ENCODE results near the gene TAS2R46.
"Not testable (repeated sequence)": the region's sequence is repeated elsewhere in the genome, so short reads cannot be mapped to it uniquely, and the experiment has no call there.

Gene TAS2R46

DNA sequence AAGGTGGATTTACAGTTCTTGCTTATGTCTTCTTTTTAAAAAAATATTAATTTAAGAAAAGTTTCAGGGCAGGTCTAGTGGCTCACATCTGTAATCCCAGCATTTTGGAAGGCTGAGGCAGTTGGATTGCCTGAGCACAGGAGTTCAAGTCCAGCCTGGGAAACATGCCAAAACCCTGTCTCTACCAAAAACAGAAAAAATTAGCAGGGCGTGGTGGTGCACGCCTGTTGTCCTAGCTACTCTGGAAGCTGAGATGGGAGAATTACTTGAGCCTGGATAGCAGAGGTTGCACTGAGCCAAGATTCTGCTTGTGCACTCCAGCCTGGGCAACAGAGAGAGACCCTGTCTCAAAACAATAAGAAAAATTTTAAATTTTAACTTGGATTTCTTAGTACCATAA lies 5.4 kb upstream of the TAS2R46 start:
- Mint-ChIP-seq H3K9me3 (ENCODE audit: low read depth) (peaks cover 4% of the 10 kb centered on the region), H3K27ac (no peak overlapping the region), H3K36me3 (peaks cover 32% of the 10 kb centered on the region), H3K27me3 (no peaks in the 10 kb centered on the region), H3K4me1 (ENCODE audit: low read depth) (peaks cover 10% of the 10 kb centered on the region), H3K4me3 (no peak overlapping the region)

DNA sequence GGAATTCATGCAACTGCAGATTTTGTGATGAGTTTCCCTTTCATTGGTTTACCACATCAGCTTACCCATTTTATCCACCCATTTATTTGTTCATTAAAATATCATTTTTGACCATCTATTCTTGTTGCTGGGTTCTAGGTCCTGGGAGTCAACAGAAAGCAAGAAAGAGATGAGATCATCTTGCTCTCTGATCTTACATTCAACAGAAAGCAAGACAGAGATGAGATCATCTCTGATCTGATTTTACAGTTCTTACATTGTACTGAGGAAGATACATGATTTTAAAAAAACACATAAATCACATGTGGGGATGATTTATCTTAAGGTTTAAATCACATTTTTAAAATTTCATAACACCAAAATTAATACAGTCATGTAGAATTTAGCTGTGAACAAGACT lies 2.3 kb downstream of the TAS2R46 start:
- no peaks in the 10 kb centered on the region for H3K9me3 Mint-ChIP-seq (ENCODE audit: low read depth)
- H3K27me3 Mint-ChIP-seq = no peaks in the 10 kb centered on the region
- H3K4me1 Mint-ChIP-seq (ENCODE audit: low read depth) = peaks cover 28% of the 10 kb centered on the region
- no peak overlapping the region for H3K27ac Mint-ChIP-seq
- peaks cover 16% of the 10 kb centered on the region for H3K36me3 Mint-ChIP-seq
- H3K4me3 Mint-ChIP-seq = no peak overlapping the region

GRCh38 chr12:11059041-11059440 lies 3.1 kb downstream of the TAS2R46 start:
- H3K4me1 Mint-ChIP-seq (ENCODE audit: low read depth) = peaks cover 26% of the 10 kb centered on the region
- H3K36me3 Mint-ChIP-seq = peaks cover 13% of the 10 kb centered on the region
- H3K27ac Mint-ChIP-seq = no peak overlapping the region
- H3K4me3 Mint-ChIP-seq = no peak overlapping the region
- no peaks in the 10 kb centered on the region for H3K27me3 Mint-ChIP-seq
- no peaks in the 10 kb centered on the region for H3K9me3 Mint-ChIP-seq (ENCODE audit: low read depth)

GRCh38 chr12:11055306-11055705 lies 6.8 kb downstream of the TAS2R46 start:
- Mint-ChIP-seq H3K4me1 (ENCODE audit: low read depth) (peaks cover 6% of the 10 kb centered on the region), H3K9me3 (ENCODE audit: low read depth) (peaks cover 11% of the 10 kb centered on the region), H3K27me3 (no peaks in the 10 kb centered on the region), H3K27ac (no peak overlapping the region), H3K4me3 (no peak overlapping the region), H3K36me3 (peaks cover 27% of the 10 kb centered on the region)

- H3K27me3 Mint-ChIP-seq; H3K27ac Mint-ChIP-seq; H3K4me1 Mint-ChIP-seq (ENCODE audit: low read depth); H3K4me3 Mint-ChIP-seq: not testable (repeated sequence)
- H3K9me3 Mint-ChIP-seq (ENCODE audit: low read depth) = peaks cover 16% of the 10 kb centered on the region
- H3K36me3 Mint-ChIP-seq = peaks cover 41% of the 10 kb centered on the region
These were observed 12.1 kb downstream of the TAS2R46 start for GRCh38 chr12:11049806-11050531.

- H3K9me3 Mint-ChIP-seq (ENCODE audit: low read depth); H3K4me3 Mint-ChIP-seq; H3K27ac Mint-ChIP-seq; H3K27me3 Mint-ChIP-seq: not testable (repeated sequence)
- Mint-ChIP-seq H3K4me1 (ENCODE audit: low read depth) (peaks cover 20% of the 10 kb centered on the region), H3K36me3 (peaks cover 54% of the 10 kb centered on the region)
These were observed 20.7 kb downstream of the TAS2R46 start for GRCh38 chr12:11041366-11041765.

GRCh38 chr12:11040162-11040561 lies 21.9 kb downstream of the TAS2R46 start:
- peaks cover 52% of the 10 kb centered on the region for H3K36me3 Mint-ChIP-seq
- H3K4me3 Mint-ChIP-seq = no peak overlapping the region
- H3K27me3 Mint-ChIP-seq = no peaks in the 10 kb centered on the region
- peaks cover 20% of the 10 kb centered on the region for H3K4me1 Mint-ChIP-seq (ENCODE audit: low read depth)
- H3K27ac Mint-ChIP-seq = no peak overlapping the region
- peaks cover 4% of the 10 kb centered on the region for H3K9me3 Mint-ChIP-seq (ENCODE audit: low read depth)

GRCh38 chr12:11039171-11039570 lies 22.9 kb downstream of the TAS2R46 start:
- Mint-ChIP-seq H3K9me3 (ENCODE audit: low read depth) (peaks cover 4% of the 10 kb centered on the region), H3K36me3 (peaks cover 45% of the 10 kb centered on the region), H3K27me3 (no peaks in the 10 kb centered on the region), H3K4me1 (ENCODE audit: low read depth) (peaks cover 16% of the 10 kb centered on the region), H3K4me3 (no peak overlapping the region), H3K27ac (no peak overlapping the region)

DNA sequence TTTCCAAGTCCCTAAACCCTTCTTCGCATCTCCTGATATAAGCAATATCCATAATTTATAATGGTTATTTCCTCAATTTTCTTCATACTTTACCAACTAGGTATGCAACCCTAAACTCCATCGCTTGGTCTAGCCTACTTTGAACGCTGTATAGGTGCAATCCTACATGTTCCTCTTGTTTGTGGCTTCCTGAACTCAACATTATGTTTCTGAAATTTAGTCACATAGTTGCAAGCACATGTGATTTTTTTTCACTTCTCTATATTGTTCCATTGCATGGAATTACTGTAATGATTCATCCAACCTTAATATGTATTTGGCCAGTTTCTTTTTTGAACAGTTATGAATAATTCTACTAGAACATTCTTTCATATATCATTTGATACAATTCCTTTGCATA lies 28.1 kb downstream of the TAS2R46 start:
- H3K4me1 Mint-ChIP-seq (ENCODE audit: low read depth) = not testable (repeated sequence)

GRCh38 chr12:11031307-11031706 lies 30.8 kb downstream of the TAS2R46 start, which contains the start of gene TAS2R31:
TAS2R31 (minus strand) TSS chr12:11031407; CDS start chr12:11031335, 72 bp downstream.
- no peak within 1 kb of the TSS for H3K27ac Mint-ChIP-seq
- no peak within 1 kb of the TSS for H3K4me3 Mint-ChIP-seq
- no peaks in the 10 kb centered on the region for H3K27me3 Mint-ChIP-seq
- H3K9me3 Mint-ChIP-seq (ENCODE audit: low read depth) = no peaks in the 10 kb centered on the region
- H3K4me1 Mint-ChIP-seq (ENCODE audit: low read depth) = peaks cover 1% of the 10 kb centered on the region
- peaks cover 34% of the 10 kb centered on the region for H3K36me3 Mint-ChIP-seq

More for the DNA sequence above, 28.1 kb downstream of the TAS2R46 start:
- H3K4me3 Mint-ChIP-seq; H3K27ac Mint-ChIP-seq; H3K27me3 Mint-ChIP-seq; H3K9me3 Mint-ChIP-seq (ENCODE audit: low read depth): not testable (repeated sequence)
- H3K36me3 Mint-ChIP-seq = peaks cover 28% of the 10 kb centered on the region

DNA sequence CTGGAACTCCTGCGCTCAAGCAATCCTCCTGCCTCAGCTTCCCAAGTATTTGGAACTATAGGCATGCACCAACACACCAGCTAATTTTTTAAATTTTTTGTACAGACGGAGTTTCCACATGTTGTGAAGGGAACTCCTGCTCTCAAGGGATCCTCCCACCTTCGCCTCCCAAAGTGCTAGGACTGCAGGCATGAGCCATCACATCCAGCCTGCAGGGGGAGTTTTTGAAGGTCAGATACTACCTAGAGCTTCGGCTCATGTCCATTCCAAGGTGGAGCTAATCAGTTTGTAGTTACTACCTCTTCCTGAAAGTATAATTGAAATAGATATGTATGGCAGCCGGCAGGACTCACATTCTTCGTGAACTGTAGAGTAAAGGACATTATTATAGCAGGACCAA lies 36.0 kb downstream of the TAS2R46 start:
- peaks cover 39% of the 10 kb centered on the region for H3K36me3 Mint-ChIP-seq
- H3K9me3 Mint-ChIP-seq (ENCODE audit: low read depth) = peaks cover 6% of the 10 kb centered on the region
- peaks cover 10% of the 10 kb centered on the region for H3K4me1 Mint-ChIP-seq (ENCODE audit: low read depth)
- no peaks in the 10 kb centered on the region for H3K27me3 Mint-ChIP-seq
- H3K4me3 Mint-ChIP-seq = no peak overlapping the region
- H3K27ac Mint-ChIP-seq = no peak overlapping the region

DNA sequence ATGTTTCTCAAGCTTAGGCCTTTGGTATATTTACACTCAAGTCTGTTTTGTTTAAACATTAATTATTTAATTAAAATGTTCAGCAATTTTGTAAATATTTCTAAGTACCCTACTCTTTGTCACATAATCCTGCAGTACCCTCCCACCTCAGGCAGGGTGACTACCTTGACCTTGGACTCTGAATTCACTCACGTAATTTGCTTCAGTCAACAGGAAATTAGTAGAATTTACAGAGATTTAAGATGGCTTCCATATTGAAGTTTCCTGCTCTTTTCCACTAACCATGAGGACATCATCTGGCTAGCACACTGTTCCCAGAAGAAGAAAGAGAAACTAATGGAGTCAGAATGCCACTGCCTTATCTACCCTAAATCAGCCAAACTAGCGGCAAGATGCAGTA lies 38.7 kb downstream of the TAS2R46 start:
- H3K27ac Mint-ChIP-seq = no peak overlapping the region
- H3K36me3 Mint-ChIP-seq = peaks cover 36% of the 10 kb centered on the region
- H3K4me1 Mint-ChIP-seq (ENCODE audit: low read depth) = peaks cover 10% of the 10 kb centered on the region
- no peaks in the 10 kb centered on the region for H3K27me3 Mint-ChIP-seq
- H3K4me3 Mint-ChIP-seq = no peak overlapping the region
- peaks cover 6% of the 10 kb centered on the region for H3K9me3 Mint-ChIP-seq (ENCODE audit: low read depth)

DNA sequence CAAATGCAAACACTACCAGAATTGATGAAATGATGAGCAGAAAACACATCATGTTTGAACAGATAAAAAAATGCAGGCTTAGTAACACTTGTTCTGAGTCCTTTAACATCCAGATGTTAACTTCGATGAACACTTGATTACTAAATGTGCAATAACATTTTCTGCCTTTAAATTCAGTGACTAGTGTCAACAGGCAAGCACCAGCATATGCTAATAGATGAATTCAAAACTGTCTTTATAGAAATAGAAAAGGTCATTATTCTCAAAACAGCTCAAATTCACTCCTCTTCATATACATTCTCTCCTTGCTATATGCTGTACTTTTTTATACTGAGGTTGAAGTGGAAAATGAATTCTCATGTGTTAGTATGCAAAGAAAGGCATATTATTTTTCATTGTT lies 39.6 kb downstream of the TAS2R46 start, which contains the start of gene TAS2R19:
TAS2R19 (minus strand) TSS at position 101 of the 400 bp plus-strand sequence; CDS start at position 52, 49 bp downstream.
- Mint-ChIP-seq H3K36me3 (peaks cover 32% of the 10 kb centered on the region), H3K4me1 (ENCODE audit: low read depth) (peaks cover 10% of the 10 kb centered on the region), H3K27me3 (no peaks in the 10 kb centered on the region), H3K4me3 (no peak within 1 kb of the TSS), H3K27ac (no peak within 1 kb of the TSS), H3K9me3 (ENCODE audit: low read depth) (peaks cover 6% of the 10 kb centered on the region)

GRCh38 chr12:11016937-11017336 lies 45.2 kb downstream of the TAS2R46 start:
- Mint-ChIP-seq H3K9me3 (ENCODE audit: low read depth) (no peaks in the 10 kb centered on the region), H3K36me3 (peaks cover 16% of the 10 kb centered on the region), H3K4me1 (ENCODE audit: low read depth) (peaks cover 11% of the 10 kb centered on the region), H3K27ac (no peak overlapping the region), H3K27me3 (no peaks in the 10 kb centered on the region), H3K4me3 (no peak overlapping the region)

GRCh38 chr12:11015775-11016430 lies 46.2 kb downstream of the TAS2R46 start:
- Mint-ChIP-seq H3K27me3 (no peaks in the 10 kb centered on the region), H3K4me3 (no peak overlapping the region), H3K36me3 (peaks cover 18% of the 10 kb centered on the region), H3K9me3 (ENCODE audit: low read depth) (no peaks in the 10 kb centered on the region), H3K27ac (no peak overlapping the region), H3K4me1 (ENCODE audit: low read depth) (peaks cover 9% of the 10 kb centered on the region)
